Measurements from ENCODE around the gene LPP. TPM values are rescaled to one million over a fixed set of nuclear protein-coding genes. Genes with fewer than 3 reads are reported as not detected.

LPP gene
- total and polyA plus RNA-seq, 8 donors, result 23.1 to 220 (median 26.7) TPM

DNA sequence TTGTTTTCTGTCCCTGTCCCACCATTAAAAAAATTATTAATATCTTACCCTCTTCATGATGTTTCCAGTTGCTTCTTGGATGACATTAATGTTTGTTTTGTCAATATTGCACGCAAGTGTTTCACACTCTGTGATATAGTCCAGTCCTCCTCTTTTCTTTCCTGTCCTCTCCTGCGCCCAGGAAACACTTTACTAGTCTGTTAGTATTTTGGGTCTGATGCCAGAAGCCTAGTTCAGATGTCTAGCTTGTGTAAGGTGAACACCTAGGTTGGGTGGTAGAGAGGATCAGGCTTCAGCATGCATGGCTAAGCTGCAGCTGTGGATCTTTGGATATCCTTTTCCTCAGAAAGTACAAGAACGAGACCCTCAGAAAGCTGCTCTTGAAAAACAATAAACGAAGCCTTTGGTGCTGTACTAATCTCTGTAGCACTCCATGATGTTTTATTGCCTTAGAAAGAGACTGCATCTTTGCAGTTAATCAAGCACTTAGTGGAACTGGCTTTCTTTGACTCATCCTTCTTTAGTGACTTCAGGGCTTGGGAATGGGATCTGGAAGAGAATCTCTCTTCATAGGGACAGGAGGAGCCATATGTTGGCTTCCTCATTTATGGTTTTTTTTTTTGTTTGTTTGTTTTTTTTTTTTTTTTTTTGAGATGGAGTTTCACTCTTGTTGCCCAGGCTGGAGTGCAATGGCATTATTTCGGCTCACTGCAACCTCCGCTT is 253.4 kb downstream of the LPP start:
- Histone ChIP-seq H3K27ac (no peak overlapping the region), H3K9me3 (no peaks in the 10 kb centered on the region), H3K4me1 (no peaks in the 10 kb centered on the region), H3K36me3 (peaks cover 0 to 22% of the 10 kb centered on the region in 2 donors), H3K4me3 (no peak overlapping the region), H3K27me3 (no peaks in the 10 kb centered on the region)
- DNase-seq (no peak), ATAC-seq (no peak)
- TF ChIP-seq, protein P1, sequence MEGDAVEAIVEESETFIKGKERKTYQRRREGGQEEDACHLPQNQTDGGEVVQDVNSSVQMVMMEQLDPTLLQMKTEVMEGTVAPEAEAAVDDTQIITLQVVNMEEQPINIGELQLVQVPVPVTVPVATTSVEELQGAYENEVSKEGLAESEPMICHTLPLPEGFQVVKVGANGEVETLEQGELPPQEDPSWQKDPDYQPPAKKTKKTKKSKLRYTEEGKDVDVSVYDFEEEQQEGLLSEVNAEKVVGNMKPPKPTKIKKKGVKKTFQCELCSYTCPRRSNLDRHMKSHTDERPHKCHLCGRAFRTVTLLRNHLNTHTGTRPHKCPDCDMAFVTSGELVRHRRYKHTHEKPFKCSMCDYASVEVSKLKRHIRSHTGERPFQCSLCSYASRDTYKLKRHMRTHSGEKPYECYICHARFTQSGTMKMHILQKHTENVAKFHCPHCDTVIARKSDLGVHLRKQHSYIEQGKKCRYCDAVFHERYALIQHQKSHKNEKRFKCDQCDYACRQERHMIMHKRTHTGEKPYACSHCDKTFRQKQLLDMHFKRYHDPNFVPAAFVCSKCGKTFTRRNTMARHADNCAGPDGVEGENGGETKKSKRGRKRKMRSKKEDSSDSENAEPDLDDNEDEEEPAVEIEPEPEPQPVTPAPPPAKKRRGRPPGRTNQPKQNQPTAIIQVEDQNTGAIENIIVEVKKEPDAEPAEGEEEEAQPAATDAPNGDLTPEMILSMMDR (IDR thresholded peaks at IDR 0.05), result no peak
- intact Hi-C loops (cut with DNase I), result no loop called here

DNA sequence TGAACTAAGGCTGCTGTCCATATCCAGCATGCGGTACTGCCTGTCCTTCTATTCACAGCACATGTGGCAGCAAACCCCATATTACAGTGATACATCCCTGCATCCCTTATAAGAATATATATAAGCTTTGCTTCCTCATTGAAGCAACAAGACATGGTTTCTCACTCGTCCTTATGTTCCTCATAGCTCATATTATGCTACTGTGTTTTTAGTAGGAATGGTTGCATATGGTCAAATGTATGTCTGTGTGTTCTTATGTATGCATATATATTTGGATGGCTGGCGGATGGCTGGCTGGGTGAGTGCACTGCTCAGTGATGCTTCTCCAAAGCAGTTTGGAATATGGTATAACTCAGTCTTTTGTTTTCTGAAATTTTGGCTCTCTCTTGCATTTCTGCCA is 254.9 kb downstream of the LPP start:
- TF ChIP-seq, protein P1 (IDR thresholded peaks at IDR 0.05), result no peak
- intact Hi-C loops (cut with DNase I), result no loop called here

DNA sequence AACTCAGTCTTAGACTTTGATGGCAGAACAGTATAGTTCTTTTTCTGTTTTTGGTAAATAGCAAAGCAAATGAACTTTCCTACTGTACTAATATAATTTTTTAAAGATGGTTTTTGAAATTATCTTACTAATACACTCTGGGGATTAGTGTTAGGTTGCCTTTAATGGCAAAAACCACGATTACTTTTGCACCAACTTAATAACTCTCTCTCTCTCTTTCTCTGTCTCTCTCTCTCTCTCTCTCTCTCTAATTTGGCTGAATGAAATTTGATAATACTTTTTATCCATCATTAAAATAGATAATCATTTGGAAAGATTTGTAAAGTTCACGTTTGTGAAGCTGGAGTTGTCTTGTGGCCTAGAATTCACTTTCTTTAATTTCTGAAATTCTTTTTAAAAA is 257.8 kb downstream of the LPP start:
- DNase-seq, result no peak
- TF ChIP-seq, protein P1 (IDR thresholded peaks at IDR 0.05), result no peak
- Histone ChIP-seq H3K27ac (no peak overlapping the region), H3K36me3 (peaks cover 0 to 14% of the 10 kb centered on the region in 2 donors), H3K4me1 (no peaks in the 10 kb centered on the region), H3K27me3 (no peaks in the 10 kb centered on the region), H3K4me3 (no peak overlapping the region), H3K9me3 (no peaks in the 10 kb centered on the region)
- intact Hi-C loops (cut with DNase I), result no loop called here
- ATAC-seq, result no peak

More for the DNA sequence above, 254.9 kb downstream of the LPP start:
- ATAC-seq (no peak), DNase-seq (no peak)
- no peaks in the 10 kb centered on the region for H3K27me3 ChIP-seq
- H3K36me3 ChIP-seq, result peaks cover 0 to 22% of the 10 kb centered on the region in 2 donors
- H3K4me3 ChIP-seq, result no peak overlapping the region
- H3K4me1 ChIP-seq, result no peaks in the 10 kb centered on the region
- H3K27ac ChIP-seq, result no peak overlapping the region
- H3K9me3 ChIP-seq, result no peaks in the 10 kb centered on the region

DNA sequence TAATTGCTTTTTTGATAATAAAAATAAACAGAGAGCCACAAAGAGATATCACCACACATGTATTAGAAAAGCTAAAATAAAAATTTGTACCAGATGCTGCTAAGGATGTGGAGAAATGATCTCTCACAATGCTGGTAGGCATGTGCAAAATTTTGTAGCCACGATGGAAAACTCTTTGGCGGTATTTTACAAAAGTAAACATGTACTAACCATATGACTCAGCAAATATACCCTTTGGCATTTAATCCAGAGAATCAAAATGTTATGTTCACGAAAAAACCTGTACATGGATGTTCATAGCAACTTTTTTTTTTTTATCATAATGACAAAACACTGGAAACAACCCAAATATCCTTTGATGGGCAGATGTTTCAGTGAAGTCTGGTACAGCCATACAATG is 261.2 kb downstream of the LPP start:
- H3K4me1 ChIP-seq, result peaks cover 0 to 6% of the 10 kb centered on the region in 2 donors
- no peak for DNase-seq
- H3K4me3 ChIP-seq, result no peak overlapping the region
- intact Hi-C loops (cut with DNase I), result no loop called here
- no peaks in the 10 kb centered on the region for H3K9me3 ChIP-seq
- H3K27me3 ChIP-seq, result no peaks in the 10 kb centered on the region
- ATAC-seq, result no peak
- H3K36me3 ChIP-seq, result no peaks in the 10 kb centered on the region
- H3K27ac ChIP-seq, result no peak overlapping the region
- TF ChIP-seq, protein P1 (IDR thresholded peaks at IDR 0.05), result no peak

DNA sequence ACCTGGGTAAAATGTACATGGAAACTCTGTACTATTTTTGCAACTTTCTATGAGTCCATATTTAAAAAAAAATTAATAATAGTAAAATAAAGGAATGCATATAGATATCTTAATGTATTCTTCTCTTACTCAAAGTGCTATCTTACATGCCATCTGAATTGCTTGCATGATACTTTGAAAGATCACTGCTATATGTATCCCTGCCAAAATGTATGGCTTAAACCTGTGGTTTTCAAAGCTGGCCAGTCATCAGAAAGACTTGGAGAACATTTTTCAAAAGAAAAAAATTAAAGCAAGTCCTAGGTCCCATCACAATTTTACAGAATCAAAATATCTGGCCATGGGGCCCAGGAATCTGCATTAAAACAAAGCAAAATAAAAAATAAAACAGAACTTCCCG is 262.1 kb downstream of the LPP start:
- ATAC-seq, result no peak
- Histone ChIP-seq H3K36me3 (no peaks in the 10 kb centered on the region), H3K4me1 (peaks cover 3 to 8% of the 10 kb centered on the region in 2 donors), H3K4me3 (no peak overlapping the region), H3K27ac (no peak overlapping the region), H3K27me3 (no peaks in the 10 kb centered on the region), H3K9me3 (no peaks in the 10 kb centered on the region)
- TF ChIP-seq, protein P1 (IDR thresholded peaks at IDR 0.05), result no peak
- no peak for DNase-seq
- intact Hi-C loops (cut with DNase I), result no loop called here

All from left lung (tissue), 10 donors.